Measurements from ENCODE around the gene TUBD1. TPM values are rescaled to one million over a fixed set of nuclear protein-coding genes. Genes with fewer than 3 reads are reported as not detected.
"Not testable (repeated sequence)": the region's sequence is repeated elsewhere in the genome, so short reads cannot be mapped to it uniquely, and the experiment has no call there.

The TUBD1 gene
- total RNA-seq, 1 experiment from 2014 or later, result 7.3 TPM

GRCh38 chr17:59837308-59838051 is 55.3 kb downstream of the TUBD1 start:
- peak; percentile 100 for DNase-seq (ENCODE audit: low read depth, low spot score)
- in situ Hi-C loops (cut with HindIII; ENCODE audit: low pct_unique_long_range_greater_than_20kb, low sequenced_read_pairs), result no loop called here

- no peak for DNase-seq (ENCODE audit: low read depth, low spot score)
These were observed 59.8 kb downstream of the TUBD1 start for GRCh38 chr17:59832883-59833379.

GRCh38 chr17:59830846-59831486 is 61.8 kb downstream of the TUBD1 start:
- DNase-seq (ENCODE audit: low read depth, low spot score), result no peak
- in situ Hi-C loops (cut with HindIII; ENCODE audit: low pct_unique_long_range_greater_than_20kb, low sequenced_read_pairs), result no loop called here

More at GRCh38 chr17:59832883-59833379, 59.8 kb downstream of the TUBD1 start:
- in situ Hi-C loops (cut with HindIII; ENCODE audit: low pct_unique_long_range_greater_than_20kb, low sequenced_read_pairs), result no loop called here

- peak; percentile 65 for DNase-seq (ENCODE audit: low read depth, low spot score)
- in situ Hi-C loops (cut with HindIII; ENCODE audit: low pct_unique_long_range_greater_than_20kb, low sequenced_read_pairs), result no loop called here
These were observed 62.6 kb downstream of the TUBD1 start for GRCh38 chr17:59830007-59830630.

GRCh38 chr17:59829217-59830006 is 63.3 kb downstream of the TUBD1 start:
- in situ Hi-C loops (cut with HindIII; ENCODE audit: low pct_unique_long_range_greater_than_20kb, low sequenced_read_pairs), result no loop called here
- DNase-seq (ENCODE audit: low read depth, low spot score), result peak; percentile 100

GRCh38 chr17:59828819-59829216 is 63.9 kb downstream of the TUBD1 start:
- DNase-seq (ENCODE audit: low read depth, low spot score); in situ Hi-C loops (cut with HindIII; ENCODE audit: low pct_unique_long_range_greater_than_20kb, low sequenced_read_pairs): not testable (repeated sequence)

- in situ Hi-C loops (cut with HindIII; ENCODE audit: low pct_unique_long_range_greater_than_20kb, low sequenced_read_pairs), result no loop called here
- no peak for DNase-seq (ENCODE audit: low read depth, low spot score)
These were observed 64.3 kb downstream of the TUBD1 start for GRCh38 chr17:59828478-59828760.

GRCh38 chr17:59827721-59828477 is 64.8 kb downstream of the TUBD1 start:
- in situ Hi-C loops (cut with HindIII; ENCODE audit: low pct_unique_long_range_greater_than_20kb, low sequenced_read_pairs), result no loop called here
- DNase-seq (ENCODE audit: low read depth, low spot score), result peak; percentile 61

- DNase-seq (ENCODE audit: low read depth, low spot score), result no peak
- in situ Hi-C loops (cut with HindIII; ENCODE audit: low pct_unique_long_range_greater_than_20kb, low sequenced_read_pairs), result no loop called here
These were observed 65.9 kb downstream of the TUBD1 start for GRCh38 chr17:59826706-59827453.

- in situ Hi-C loops (cut with HindIII; ENCODE audit: low pct_unique_long_range_greater_than_20kb, low sequenced_read_pairs), result no loop called here
- DNase-seq (ENCODE audit: low read depth, low spot score), result peak; percentile 97
These were observed 67.0 kb downstream of the TUBD1 start for GRCh38 chr17:59825533-59826322.

- in situ Hi-C loops (cut with HindIII; ENCODE audit: low pct_unique_long_range_greater_than_20kb, low sequenced_read_pairs), result no loop called here
- no peak for DNase-seq (ENCODE audit: low read depth, low spot score)
These were observed 76.8 kb downstream of the TUBD1 start for GRCh38 chr17:59815965-59816364.

- DNase-seq (ENCODE audit: low read depth, low spot score), result no peak
- in situ Hi-C loops (cut with HindIII; ENCODE audit: low pct_unique_long_range_greater_than_20kb, low sequenced_read_pairs), result no loop called here
These were observed 78.1 kb downstream of the TUBD1 start for GRCh38 chr17:59814685-59815084.

- in situ Hi-C loops (cut with HindIII; ENCODE audit: low pct_unique_long_range_greater_than_20kb, low sequenced_read_pairs), result no loop called here
- no peak for DNase-seq (ENCODE audit: low read depth, low spot score)
These were observed 78.5 kb downstream of the TUBD1 start for GRCh38 chr17:59814276-59814675.

- in situ Hi-C loops (cut with HindIII; ENCODE audit: low pct_unique_long_range_greater_than_20kb, low sequenced_read_pairs), result no loop called here
These were observed 80.6 kb downstream of the TUBD1 start for GRCh38 chr17:59812139-59812538.

GRCh38 chr17:59811209-59811608 is 81.5 kb downstream of the TUBD1 start:
- in situ Hi-C loops (cut with HindIII; ENCODE audit: low pct_unique_long_range_greater_than_20kb, low sequenced_read_pairs), result no loop called here

More at GRCh38 chr17:59812139-59812538, 80.6 kb downstream of the TUBD1 start:
- no peak for DNase-seq (ENCODE audit: low read depth, low spot score)

GRCh38 chr17:59810894-59811153 is 81.9 kb downstream of the TUBD1 start:
- peak; percentile 62 for DNase-seq (ENCODE audit: low read depth, low spot score)
- in situ Hi-C loops (cut with HindIII; ENCODE audit: low pct_unique_long_range_greater_than_20kb, low sequenced_read_pairs), result no loop called here

More at GRCh38 chr17:59811209-59811608, 81.5 kb downstream of the TUBD1 start:
- DNase-seq (ENCODE audit: low read depth, low spot score), result no peak

Data from SK-MEL-5 (cell line).